ENCODE results near the gene NLRC5.
"Not testable (repeated sequence)": the region's sequence is repeated elsewhere in the genome, so short reads cannot be mapped to it uniquely, and the experiment has no call there.

The NLRC5 gene

DNA sequence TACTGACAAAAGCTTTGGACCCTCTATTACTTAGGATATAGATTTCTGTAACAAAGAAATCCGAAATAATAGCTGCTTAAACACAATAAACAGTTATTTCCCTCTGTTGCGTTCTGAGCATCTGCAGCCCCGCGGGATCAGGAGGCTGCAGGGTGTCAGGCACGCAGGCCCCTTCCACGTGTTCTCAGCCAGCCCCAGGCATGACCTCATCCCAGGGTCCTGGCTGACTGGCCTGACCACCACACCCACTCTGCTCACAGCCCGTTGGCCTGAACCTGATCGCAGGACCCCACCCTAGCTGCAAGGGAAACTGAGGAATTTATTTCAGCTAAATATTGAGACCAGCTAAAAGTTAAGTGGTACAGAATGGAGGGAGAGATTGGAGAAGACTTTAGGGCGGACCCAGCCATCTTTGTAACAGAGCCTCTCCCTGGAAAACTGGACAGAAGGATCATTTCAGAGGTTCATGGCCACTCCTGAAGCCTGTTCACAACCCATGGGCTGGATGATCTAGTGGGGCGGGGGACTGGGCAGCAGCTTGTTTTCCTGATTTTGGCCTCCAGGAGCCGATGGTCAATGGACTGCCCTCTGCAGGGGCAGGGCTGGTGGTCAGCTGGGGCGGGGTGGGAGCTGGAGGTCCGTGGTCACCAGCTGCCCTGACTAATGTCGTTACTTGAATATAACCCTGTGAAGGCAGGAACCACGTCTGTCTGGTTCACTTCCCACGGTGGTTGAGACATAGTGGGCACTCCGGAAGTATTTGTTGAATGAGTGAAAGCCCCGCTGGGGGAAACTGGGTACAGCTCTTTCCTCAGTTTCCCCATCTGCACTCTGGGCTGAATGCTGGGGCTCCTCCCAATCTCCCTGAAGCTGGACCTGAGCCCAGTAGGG is 16.7 kb upstream of the NLRC5 start:
- Histone ChIP-seq H2BK15ac (ENCODE audit: low read length) (no peak overlapping the region), H2AFZ (ENCODE audit: low read length) (no peak overlapping the region), H2AK5ac (ENCODE audit: low read depth, low read length) (peak overlapping the region; percentile 47), H3K4me3 (ENCODE audit: low read length in 2 of 2) (peak overlapping the region in 1 of 2 donors; percentile 22), H4K8ac (ENCODE audit: low read depth, low read length) (no peak overlapping the region), H2BK12ac (ENCODE audit: low read length) (no peak overlapping the region), H3K36me3 (replicated peaks in 1 of 2; ENCODE audit: control insufficient read depth in 2 of 2, insufficient read depth in 2 of 2, low read length in 2 of 2) (no peaks in the 10 kb centered on the region), H3K23ac (ENCODE audit: low read depth, low read length, poor library complexity) (no peak overlapping the region), H2BK5ac (ENCODE audit: low read length) (no peak overlapping the region), H2BK120ac (ENCODE audit: low read depth, low read length) (no peak overlapping the region), H3K18ac (ENCODE audit: low read length) (no peak overlapping the region), H3K14ac (ENCODE audit: low read length) (no peak overlapping the region), H4K91ac (ENCODE audit: low read depth, low read length, poor library complexity) (no peak overlapping the region), H3K9me3 (replicated peaks in 1 of 2; ENCODE audit: control insufficient read depth in 2 of 2, insufficient read depth in 1 of 2, low read depth in 1 of 2, low read length in 2 of 2) (peaks cover 0 to 1% of the 10 kb centered on the region in 2 donors), H3K27me3 (ENCODE audit: control insufficient read depth in 3 of 3, insufficient read depth in 3 of 3, low read depth in 1 of 3, low read length in 3 of 3) (peaks cover 0 to 27% (median 0%) of the 10 kb centered on the region in 3 experiments), H3K27ac (replicated peaks; ENCODE audit: low read length) (no peak overlapping the region), H3K4ac (ENCODE audit: low read length) (no peak overlapping the region), H3K4me1 (ENCODE audit: control insufficient read depth in 2 of 2, insufficient read depth in 1 of 2, low read depth in 1 of 2, low read length in 2 of 2) (peaks cover 2 to 4% of the 10 kb centered on the region in 2 donors), H3K79me1 (ENCODE audit: low read depth, low read length) (no peaks in the 10 kb centered on the region), H3K4me2 (ENCODE audit: insufficient read depth, low read length, poor library complexity, severe bottlenecking) (no peak overlapping the region), H3K9ac (ENCODE audit: low read depth, low read length, poor library complexity) (no peak overlapping the region)
- no CpG with 5 or more reads among the region's 18 CpGs for WGBS, 2 donors (ENCODE audit: extremely low coverage in 2 of 2, insufficient read length in 2 of 2, insufficient replicate concordance in 1 of 2)
- no peak for DNase-seq (ENCODE audit: low spot score)

- H3K27me3 ChIP-seq (ENCODE audit: control insufficient read depth in 3 of 3, insufficient read depth in 3 of 3, low read depth in 1 of 3, low read length in 3 of 3) = peaks cover 0 to 27% (median 0%) of the 10 kb centered on the region in 3 experiments
- H3K36me3 ChIP-seq (replicated peaks in 1 of 2; ENCODE audit: control insufficient read depth in 2 of 2, insufficient read depth in 2 of 2, low read length in 2 of 2) = no peaks in the 10 kb centered on the region
- H3K79me1 ChIP-seq (ENCODE audit: low read depth, low read length) = no peaks in the 10 kb centered on the region
- H3K27ac ChIP-seq (replicated peaks; ENCODE audit: low read length) = no peak overlapping the region
- H3K4ac ChIP-seq (ENCODE audit: low read length) = no peak overlapping the region
- DNase-seq (ENCODE audit: low spot score) = no peak
- H2BK12ac ChIP-seq (ENCODE audit: low read length) = no peak overlapping the region
- H3K9me3 ChIP-seq (replicated peaks in 1 of 2; ENCODE audit: control insufficient read depth in 2 of 2, insufficient read depth in 1 of 2, low read depth in 1 of 2, low read length in 2 of 2) = peaks cover 0 to 1% of the 10 kb centered on the region in 2 donors
- no peak overlapping the region for H4K91ac ChIP-seq (ENCODE audit: low read depth, low read length, poor library complexity)
- no peak overlapping the region for H4K8ac ChIP-seq (ENCODE audit: low read depth, low read length)
- H2BK120ac ChIP-seq (ENCODE audit: low read depth, low read length) = no peak overlapping the region
- H3K9ac ChIP-seq (ENCODE audit: low read depth, low read length, poor library complexity) = no peak overlapping the region
- peaks cover 2 to 4% of the 10 kb centered on the region in 2 donors for H3K4me1 ChIP-seq (ENCODE audit: control insufficient read depth in 2 of 2, insufficient read depth in 1 of 2, low read depth in 1 of 2, low read length in 2 of 2)
- no peak overlapping the region for H3K18ac ChIP-seq (ENCODE audit: low read length)
- H2BK15ac ChIP-seq (ENCODE audit: low read length) = no peak overlapping the region
- no peak overlapping the region for H3K23ac ChIP-seq (ENCODE audit: low read depth, low read length, poor library complexity)
- H3K4me3 ChIP-seq (ENCODE audit: low read length in 2 of 2) = no peak overlapping the region
- peak overlapping the region; percentile 47 for H2AK5ac ChIP-seq (ENCODE audit: low read depth, low read length)
- H3K4me2 ChIP-seq (ENCODE audit: insufficient read depth, low read length, poor library complexity, severe bottlenecking) = no peak overlapping the region
- H2AFZ ChIP-seq (ENCODE audit: low read length) = no peak overlapping the region
- WGBS, 2 donors (ENCODE audit: extremely low coverage in 2 of 2, insufficient read length in 2 of 2, insufficient replicate concordance in 1 of 2) = no CpG with 5 or more reads among the region's 9 CpGs
- no peak overlapping the region for H3K14ac ChIP-seq (ENCODE audit: low read length)
- H2BK5ac ChIP-seq (ENCODE audit: low read length) = no peak overlapping the region
Observed at GRCh38 chr16:56973294-56973689, 16.1 kb upstream of the NLRC5 start.

- not testable (repeated sequence) for H3K4ac ChIP-seq (ENCODE audit: low read length); H2AFZ ChIP-seq (ENCODE audit: low read length); H2BK12ac ChIP-seq (ENCODE audit: low read length); H2BK15ac ChIP-seq (ENCODE audit: low read length); H3K9ac ChIP-seq (ENCODE audit: low read depth, low read length, poor library complexity); H2BK120ac ChIP-seq (ENCODE audit: low read depth, low read length); H3K27ac ChIP-seq (replicated peaks; ENCODE audit: low read length); H4K8ac ChIP-seq (ENCODE audit: low read depth, low read length); H3K18ac ChIP-seq (ENCODE audit: low read length); H4K91ac ChIP-seq (ENCODE audit: low read depth, low read length, poor library complexity); H3K36me3 ChIP-seq (replicated peaks in 1 of 2; ENCODE audit: control insufficient read depth in 2 of 2, insufficient read depth in 2 of 2, low read length in 2 of 2); H3K9me3 ChIP-seq (replicated peaks in 1 of 2; ENCODE audit: control insufficient read depth in 2 of 2, insufficient read depth in 1 of 2, low read depth in 1 of 2, low read length in 2 of 2); H2BK5ac ChIP-seq (ENCODE audit: low read length); H3K4me1 ChIP-seq (ENCODE audit: control insufficient read depth in 2 of 2, insufficient read depth in 1 of 2, low read depth in 1 of 2, low read length in 2 of 2); H3K14ac ChIP-seq (ENCODE audit: low read length); H2AK5ac ChIP-seq (ENCODE audit: low read depth, low read length); DNase-seq (ENCODE audit: low spot score); H3K4me3 ChIP-seq (ENCODE audit: low read length in 2 of 2); H3K23ac ChIP-seq (ENCODE audit: low read depth, low read length, poor library complexity); H3K4me2 ChIP-seq (ENCODE audit: insufficient read depth, low read length, poor library complexity, severe bottlenecking); H3K79me1 ChIP-seq (ENCODE audit: low read depth, low read length)
- WGBS, 2 donors (ENCODE audit: extremely low coverage in 2 of 2, insufficient read length in 2 of 2, insufficient replicate concordance in 1 of 2) = no CpG with 5 or more reads among the region's 7 CpGs
- peaks cover 0 to 27% (median 0%) of the 10 kb centered on the region in 3 experiments for H3K27me3 ChIP-seq (ENCODE audit: control insufficient read depth in 3 of 3, insufficient read depth in 3 of 3, low read depth in 1 of 3, low read length in 3 of 3)
Observed at GRCh38 chr16:56973899-56974298, 15.5 kb upstream of the NLRC5 start.

DNA sequence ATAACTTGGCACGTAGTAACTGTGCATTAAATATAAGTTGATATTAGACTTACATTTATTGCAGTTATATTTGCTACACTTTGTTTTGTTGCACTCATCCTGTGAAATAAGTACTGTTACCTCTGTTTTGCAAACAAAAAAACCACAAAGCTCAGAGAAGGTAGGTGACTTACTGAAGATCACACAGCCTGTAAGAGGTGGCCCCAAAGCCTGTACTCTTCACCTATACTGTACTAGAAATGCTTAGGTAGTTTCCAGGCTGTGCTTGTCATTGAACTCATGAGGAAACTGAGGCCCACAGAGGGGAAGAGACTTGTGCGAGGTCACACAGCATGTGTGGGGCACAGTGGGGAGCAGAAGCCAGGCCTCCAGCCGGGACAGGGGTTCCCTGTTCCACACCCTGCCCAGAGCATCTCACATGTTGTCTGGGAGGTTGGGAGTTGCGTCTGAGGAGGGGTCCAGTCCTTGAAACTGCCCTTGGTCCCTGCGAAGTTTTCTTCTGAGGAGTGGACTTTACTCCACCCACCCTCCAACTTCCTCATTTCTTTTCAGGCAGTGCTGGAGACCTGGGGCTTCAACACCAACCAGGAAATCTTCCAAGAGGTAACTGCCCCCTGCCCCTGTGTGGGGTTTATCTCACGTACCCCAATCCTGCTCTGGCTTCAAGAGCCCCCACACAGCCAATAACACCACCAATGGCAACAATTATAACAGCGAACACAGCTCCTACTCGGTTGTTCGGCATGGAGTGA is 14.6 kb upstream of the NLRC5 start:
- Histone ChIP-seq H3K18ac (ENCODE audit: low read length) (peak overlapping the region; percentile 65), H3K23ac (ENCODE audit: low read depth, low read length, poor library complexity) (no peak overlapping the region), H3K27ac (replicated peaks; ENCODE audit: low read length) (no peak overlapping the region), H2BK5ac (ENCODE audit: low read length) (peak overlapping the region; percentile 93), H3K79me1 (ENCODE audit: low read depth, low read length) (no peaks in the 10 kb centered on the region), H2BK120ac (ENCODE audit: low read depth, low read length) (no peak overlapping the region), H3K4me3 (ENCODE audit: low read length in 2 of 2) (no peak overlapping the region), H2AFZ (ENCODE audit: low read length) (no peak overlapping the region), H3K14ac (ENCODE audit: low read length) (peak overlapping the region; percentile 84), H2BK15ac (ENCODE audit: low read length) (peak overlapping the region; percentile 61), H3K27me3 (ENCODE audit: control insufficient read depth in 3 of 3, insufficient read depth in 3 of 3, low read depth in 1 of 3, low read length in 3 of 3) (peaks cover 0 to 22% (median 0%) of the 10 kb centered on the region in 3 experiments), H3K4ac (ENCODE audit: low read length) (no peak overlapping the region), H3K9ac (ENCODE audit: low read depth, low read length, poor library complexity) (no peak overlapping the region), H2BK12ac (ENCODE audit: low read length) (no peak overlapping the region), H3K9me3 (replicated peaks in 1 of 2; ENCODE audit: control insufficient read depth in 2 of 2, insufficient read depth in 1 of 2, low read depth in 1 of 2, low read length in 2 of 2) (peaks cover 0 to 1% of the 10 kb centered on the region in 2 donors), H4K91ac (ENCODE audit: low read depth, low read length, poor library complexity) (no peak overlapping the region), H3K36me3 (replicated peaks in 1 of 2; ENCODE audit: control insufficient read depth in 2 of 2, insufficient read depth in 2 of 2, low read length in 2 of 2) (no peaks in the 10 kb centered on the region), H3K4me2 (ENCODE audit: insufficient read depth, low read length, poor library complexity, severe bottlenecking) (no peak overlapping the region), H3K4me1 (ENCODE audit: control insufficient read depth in 2 of 2, insufficient read depth in 1 of 2, low read depth in 1 of 2, low read length in 2 of 2) (peaks cover 2 to 4% of the 10 kb centered on the region in 2 donors), H4K8ac (ENCODE audit: low read depth, low read length) (no peak overlapping the region), H2AK5ac (ENCODE audit: low read depth, low read length) (peak overlapping the region; percentile 67)
- DNase-seq (ENCODE audit: low spot score) = no peak
- WGBS, 2 donors (ENCODE audit: extremely low coverage in 2 of 2, insufficient read length in 2 of 2, insufficient replicate concordance in 1 of 2) = no CpG with 5 or more reads among the region's 9 CpGs
